ENCODE data around the gene TSPAN15.

Gene TSPAN15

GRCh38 chr10:69553328-69553727, 102.1 kb downstream of the TSPAN15 start:
- no peak for DNase-seq (ENCODE audit: low read depth)

- no peak for DNase-seq (ENCODE audit: low read depth)
Measured at GRCh38 chr10:69554611-69555010, 103.3 kb downstream of the TSPAN15 start.

All from iris pigment epithelial cell (primary cell).